Neural progenitor cell (in vitro differentiated cells): ENCODE data around the gene PHLPP1.

Experiments used
- EZH2 ChIP-seq: fragments of 200-600 bp; sonication (generic); IDR thresholded peaks from 2 replicates; pipeline ENCODE4 v1.6.1; 2017; ENCODE audit warnings: antibody characterized with exemption, mild to moderate bottlenecking, moderate library complexity
- TF ChIP-seq, protein P1 (sequence below): fragments of 200-600 bp; sonication (generic); IDR thresholded peaks from 2 replicates; pipeline ENCODE4 v1.5.1; 2017; ENCODE audit warnings: antibody characterized with exemption, mild to moderate bottlenecking

GRCh38 chr18:62767321-62767720 lies 52.0 kb downstream of the PHLPP1 start:
- TF ChIP-seq, protein P1, sequence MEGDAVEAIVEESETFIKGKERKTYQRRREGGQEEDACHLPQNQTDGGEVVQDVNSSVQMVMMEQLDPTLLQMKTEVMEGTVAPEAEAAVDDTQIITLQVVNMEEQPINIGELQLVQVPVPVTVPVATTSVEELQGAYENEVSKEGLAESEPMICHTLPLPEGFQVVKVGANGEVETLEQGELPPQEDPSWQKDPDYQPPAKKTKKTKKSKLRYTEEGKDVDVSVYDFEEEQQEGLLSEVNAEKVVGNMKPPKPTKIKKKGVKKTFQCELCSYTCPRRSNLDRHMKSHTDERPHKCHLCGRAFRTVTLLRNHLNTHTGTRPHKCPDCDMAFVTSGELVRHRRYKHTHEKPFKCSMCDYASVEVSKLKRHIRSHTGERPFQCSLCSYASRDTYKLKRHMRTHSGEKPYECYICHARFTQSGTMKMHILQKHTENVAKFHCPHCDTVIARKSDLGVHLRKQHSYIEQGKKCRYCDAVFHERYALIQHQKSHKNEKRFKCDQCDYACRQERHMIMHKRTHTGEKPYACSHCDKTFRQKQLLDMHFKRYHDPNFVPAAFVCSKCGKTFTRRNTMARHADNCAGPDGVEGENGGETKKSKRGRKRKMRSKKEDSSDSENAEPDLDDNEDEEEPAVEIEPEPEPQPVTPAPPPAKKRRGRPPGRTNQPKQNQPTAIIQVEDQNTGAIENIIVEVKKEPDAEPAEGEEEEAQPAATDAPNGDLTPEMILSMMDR: no peak
- TF ChIP-seq EZH2: no peak
